22Rv1 (cell line): ENCODE measurements around the gene DYRK3.

Experiments
- CTCF ChIP-seq: fragments of 450-650 bp; IDR thresholded peaks from 2 replicates; pipeline ENCODE4 v1.5.1; 2017; ENCODE audit warnings: mild to moderate bottlenecking
- ZFX ChIP-seq: fragments of 450-650 bp; IDR thresholded peaks from 2 replicates; pipeline ENCODE4 v1.6.1; 2017; ENCODE audit warnings: antibody characterized with exemption, borderline replicate concordance

GRCh38 chr1:206593351-206593925, 41.9 kb upstream of the DYRK3 start:
- TF ChIP-seq CTCF (no peak), ZFX (no peak)
